ENCODE data around the gene GIPC3. TPM values are rescaled to one million over a fixed set of nuclear protein-coding genes. Genes with fewer than 3 reads are reported as not detected.

The GIPC3 gene
- total and polyA plus RNA-seq, 4 donors: 0.23 to 0.95 (median 0.25) TPM

DNA sequence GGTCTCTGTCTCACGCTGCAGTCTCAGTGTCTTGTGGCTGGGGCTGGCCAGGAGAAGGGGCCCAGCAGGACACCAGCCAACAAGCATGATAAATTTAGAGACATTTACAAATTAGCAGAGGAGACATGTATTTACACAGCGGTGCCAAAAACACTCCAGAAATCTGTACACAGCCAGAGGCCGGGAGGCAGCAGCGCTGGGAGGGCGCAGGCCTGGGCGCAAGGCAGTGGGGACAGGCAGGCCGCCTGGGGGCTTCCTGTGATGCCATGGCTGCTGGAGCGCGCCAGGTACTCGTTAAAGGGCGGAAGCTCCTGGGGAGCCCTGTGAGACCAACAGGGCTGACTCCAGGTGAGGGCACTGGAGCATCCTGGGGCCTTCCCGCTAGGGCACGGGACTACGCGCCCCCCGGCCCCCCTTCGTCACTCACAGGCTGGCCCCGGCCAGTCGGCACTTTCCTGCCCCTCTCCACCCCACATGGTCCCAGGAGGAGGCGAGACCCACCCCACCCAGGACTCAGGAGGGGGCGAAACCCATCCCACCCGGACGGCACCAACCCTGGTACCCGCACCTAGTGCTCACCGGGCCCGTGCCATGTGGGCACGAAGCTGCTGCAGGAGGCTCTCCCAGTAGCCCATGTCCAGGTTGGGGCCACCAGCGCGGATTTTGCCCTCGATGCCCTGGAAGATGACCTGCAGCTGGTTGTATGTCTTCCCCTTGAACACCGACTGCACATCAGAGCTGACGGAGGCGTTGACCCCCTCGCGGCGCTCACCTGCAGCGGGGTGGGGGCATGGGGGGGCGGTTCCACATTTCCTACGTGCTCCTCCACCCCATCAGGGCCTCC is 28.8 kb downstream of the GIPC3 start:
- H3K36me3 ChIP-seq (ENCODE audit: control insufficient read depth in 4 of 4, insufficient read depth in 3 of 4, low read depth in 1 of 4, low read length in 3 of 4): peaks cover 4 to 26% (median 8%) of the 10 kb centered on the region in 4 donors
- no peak overlapping the region for H3K4me3 ChIP-seq (ENCODE audit: low read depth in 1 of 3, low read length in 3 of 3)
- no peak overlapping the region for H3K9ac ChIP-seq (ENCODE audit: low read depth in 1 of 2, low read length in 2 of 2)
- TF ChIP-seq NR2F2 (IDR thresholded peaks at IDR 0.05): no peak
- TF ChIP-seq SP1 (IDR thresholded peaks at IDR 0.05): no peak
- TF ChIP-seq, protein P1, sequence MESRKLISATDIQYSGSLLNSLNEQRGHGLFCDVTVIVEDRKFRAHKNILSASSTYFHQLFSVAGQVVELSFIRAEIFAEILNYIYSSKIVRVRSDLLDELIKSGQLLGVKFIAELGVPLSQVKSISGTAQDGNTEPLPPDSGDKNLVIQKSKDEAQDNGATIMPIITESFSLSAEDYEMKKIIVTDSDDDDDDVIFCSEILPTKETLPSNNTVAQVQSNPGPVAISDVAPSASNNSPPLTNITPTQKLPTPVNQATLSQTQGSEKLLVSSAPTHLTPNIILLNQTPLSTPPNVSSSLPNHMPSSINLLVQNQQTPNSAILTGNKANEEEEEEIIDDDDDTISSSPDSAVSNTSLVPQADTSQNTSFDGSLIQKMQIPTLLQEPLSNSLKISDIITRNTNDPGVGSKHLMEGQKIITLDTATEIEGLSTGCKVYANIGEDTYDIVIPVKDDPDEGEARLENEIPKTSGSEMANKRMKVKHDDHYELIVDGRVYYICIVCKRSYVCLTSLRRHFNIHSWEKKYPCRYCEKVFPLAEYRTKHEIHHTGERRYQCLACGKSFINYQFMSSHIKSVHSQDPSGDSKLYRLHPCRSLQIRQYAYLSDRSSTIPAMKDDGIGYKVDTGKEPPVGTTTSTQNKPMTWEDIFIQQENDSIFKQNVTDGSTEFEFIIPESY (IDR thresholded peaks at IDR 0.05): no peak
- no peak for TF ChIP-seq EGR1 (IDR thresholded peaks at IDR 0.05; ENCODE audit: low read depth in 2 of 2)
- no peak for TF ChIP-seq FOXA2 (IDR thresholded peaks at IDR 0.05)
- TF ChIP-seq HNF4A (conservative IDR thresholded peaks at IDR 0.05): no peak
- no peak for TF ChIP-seq RAD21 (IDR thresholded peaks at IDR 0.05)
- TF ChIP-seq FOXA1 (IDR thresholded peaks at IDR 0.05): no peak
- TF ChIP-seq, protein P2, sequence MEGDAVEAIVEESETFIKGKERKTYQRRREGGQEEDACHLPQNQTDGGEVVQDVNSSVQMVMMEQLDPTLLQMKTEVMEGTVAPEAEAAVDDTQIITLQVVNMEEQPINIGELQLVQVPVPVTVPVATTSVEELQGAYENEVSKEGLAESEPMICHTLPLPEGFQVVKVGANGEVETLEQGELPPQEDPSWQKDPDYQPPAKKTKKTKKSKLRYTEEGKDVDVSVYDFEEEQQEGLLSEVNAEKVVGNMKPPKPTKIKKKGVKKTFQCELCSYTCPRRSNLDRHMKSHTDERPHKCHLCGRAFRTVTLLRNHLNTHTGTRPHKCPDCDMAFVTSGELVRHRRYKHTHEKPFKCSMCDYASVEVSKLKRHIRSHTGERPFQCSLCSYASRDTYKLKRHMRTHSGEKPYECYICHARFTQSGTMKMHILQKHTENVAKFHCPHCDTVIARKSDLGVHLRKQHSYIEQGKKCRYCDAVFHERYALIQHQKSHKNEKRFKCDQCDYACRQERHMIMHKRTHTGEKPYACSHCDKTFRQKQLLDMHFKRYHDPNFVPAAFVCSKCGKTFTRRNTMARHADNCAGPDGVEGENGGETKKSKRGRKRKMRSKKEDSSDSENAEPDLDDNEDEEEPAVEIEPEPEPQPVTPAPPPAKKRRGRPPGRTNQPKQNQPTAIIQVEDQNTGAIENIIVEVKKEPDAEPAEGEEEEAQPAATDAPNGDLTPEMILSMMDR (IDR thresholded peaks at IDR 0.05; ENCODE audit: low read depth, low read length, missing input control): no peak
- TF ChIP-seq JUND (IDR thresholded peaks at IDR 0.05): no peak
- TF ChIP-seq, protein P3, sequence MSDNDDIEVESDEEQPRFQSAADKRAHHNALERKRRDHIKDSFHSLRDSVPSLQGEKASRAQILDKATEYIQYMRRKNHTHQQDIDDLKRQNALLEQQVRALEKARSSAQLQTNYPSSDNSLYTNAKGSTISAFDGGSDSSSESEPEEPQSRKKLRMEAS (IDR thresholded peaks at IDR 0.05): no peak
- TF ChIP-seq, protein P4, sequence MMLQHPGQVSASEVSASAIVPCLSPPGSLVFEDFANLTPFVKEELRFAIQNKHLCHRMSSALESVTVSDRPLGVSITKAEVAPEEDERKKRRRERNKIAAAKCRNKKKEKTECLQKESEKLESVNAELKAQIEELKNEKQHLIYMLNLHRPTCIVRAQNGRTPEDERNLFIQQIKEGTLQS (IDR thresholded peaks at IDR 0.05): no peak
- TF ChIP-seq YY1 (IDR thresholded peaks at IDR 0.05): no peak
- TF ChIP-seq RXRA (IDR thresholded peaks at IDR 0.05): no peak
- TF ChIP-seq HNF4G (IDR thresholded peaks at IDR 0.05): no peak
- no peak for TF ChIP-seq GABPA (IDR thresholded peaks at IDR 0.05 in 1 of 2, conservative IDR thresholded peaks at IDR 0.05 in 1 of 2)
- TF ChIP-seq, protein P5, sequence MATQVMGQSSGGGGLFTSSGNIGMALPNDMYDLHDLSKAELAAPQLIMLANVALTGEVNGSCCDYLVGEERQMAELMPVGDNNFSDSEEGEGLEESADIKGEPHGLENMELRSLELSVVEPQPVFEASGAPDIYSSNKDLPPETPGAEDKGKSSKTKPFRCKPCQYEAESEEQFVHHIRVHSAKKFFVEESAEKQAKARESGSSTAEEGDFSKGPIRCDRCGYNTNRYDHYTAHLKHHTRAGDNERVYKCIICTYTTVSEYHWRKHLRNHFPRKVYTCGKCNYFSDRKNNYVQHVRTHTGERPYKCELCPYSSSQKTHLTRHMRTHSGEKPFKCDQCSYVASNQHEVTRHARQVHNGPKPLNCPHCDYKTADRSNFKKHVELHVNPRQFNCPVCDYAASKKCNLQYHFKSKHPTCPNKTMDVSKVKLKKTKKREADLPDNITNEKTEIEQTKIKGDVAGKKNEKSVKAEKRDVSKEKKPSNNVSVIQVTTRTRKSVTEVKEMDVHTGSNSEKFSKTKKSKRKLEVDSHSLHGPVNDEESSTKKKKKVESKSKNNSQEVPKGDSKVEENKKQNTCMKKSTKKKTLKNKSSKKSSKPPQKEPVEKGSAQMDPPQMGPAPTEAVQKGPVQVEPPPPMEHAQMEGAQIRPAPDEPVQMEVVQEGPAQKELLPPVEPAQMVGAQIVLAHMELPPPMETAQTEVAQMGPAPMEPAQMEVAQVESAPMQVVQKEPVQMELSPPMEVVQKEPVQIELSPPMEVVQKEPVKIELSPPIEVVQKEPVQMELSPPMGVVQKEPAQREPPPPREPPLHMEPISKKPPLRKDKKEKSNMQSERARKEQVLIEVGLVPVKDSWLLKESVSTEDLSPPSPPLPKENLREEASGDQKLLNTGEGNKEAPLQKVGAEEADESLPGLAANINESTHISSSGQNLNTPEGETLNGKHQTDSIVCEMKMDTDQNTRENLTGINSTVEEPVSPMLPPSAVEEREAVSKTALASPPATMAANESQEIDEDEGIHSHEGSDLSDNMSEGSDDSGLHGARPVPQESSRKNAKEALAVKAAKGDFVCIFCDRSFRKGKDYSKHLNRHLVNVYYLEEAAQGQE (IDR thresholded peaks at IDR 0.05): no peak
- TF ChIP-seq TAF1 (conservative IDR thresholded peaks at IDR 0.05): no peak
- 93% methylated on average over 39 of the region's 39 CpGs for WGBS
- DNase-seq (ENCODE audit: low spot score): no peak
- H3K27ac ChIP-seq (ENCODE audit: low read depth in 1 of 2, low read length in 2 of 2): peak overlapping the region; percentile 44 to 50
- H3K9me3 ChIP-seq (ENCODE audit: control insufficient read depth in 4 of 4, low read length in 3 of 4): no peaks in the 10 kb centered on the region
- H3K27me3 ChIP-seq (ENCODE audit: control insufficient read depth in 4 of 4, insufficient read depth in 4 of 4, low read length in 3 of 4): no peaks in the 10 kb centered on the region
- peaks cover 0 to under 1% (median 0%) of the 10 kb centered on the region in 4 donors for H3K4me1 ChIP-seq (ENCODE audit: control insufficient read depth in 4 of 4, insufficient read depth in 4 of 4, low read length in 3 of 4)
